ENCODE measurements around the gene XYLT2.
"Not testable (repeated sequence)": the region's sequence is repeated elsewhere in the genome, so short reads cannot be mapped to it uniquely, and the experiment has no call there.

Gene XYLT2

GRCh38 chr17:50397111-50397918 is 51.4 kb downstream of the XYLT2 start, which contains the start of gene LRRC59:
Gene LRRC59, minus strand, starts transcription at chr17:50397523. Its CDS starts 206 bp downstream, at chr17:50397317.
- DNase-seq, result peak; percentile 88

DNA sequence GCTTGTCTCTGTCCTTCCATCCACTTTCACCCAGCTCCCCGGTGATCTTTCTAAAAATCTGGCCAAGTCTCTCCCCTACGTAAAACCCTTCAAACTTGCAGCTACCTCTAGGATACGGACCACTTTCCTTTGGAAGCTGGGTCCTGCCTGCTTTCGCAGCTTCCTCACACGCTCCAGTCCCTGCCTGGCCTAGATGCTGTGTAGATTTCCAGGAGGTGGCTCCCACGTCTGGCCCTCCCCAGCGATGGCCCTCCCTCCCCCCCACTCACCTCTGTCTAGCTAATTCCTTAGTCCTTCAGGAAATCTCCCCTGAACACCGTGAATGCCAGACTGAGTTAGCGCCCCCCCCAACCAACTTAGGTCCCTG is 52.0 kb downstream of the XYLT2 start:
- DNase-seq, result no peak

DNA sequence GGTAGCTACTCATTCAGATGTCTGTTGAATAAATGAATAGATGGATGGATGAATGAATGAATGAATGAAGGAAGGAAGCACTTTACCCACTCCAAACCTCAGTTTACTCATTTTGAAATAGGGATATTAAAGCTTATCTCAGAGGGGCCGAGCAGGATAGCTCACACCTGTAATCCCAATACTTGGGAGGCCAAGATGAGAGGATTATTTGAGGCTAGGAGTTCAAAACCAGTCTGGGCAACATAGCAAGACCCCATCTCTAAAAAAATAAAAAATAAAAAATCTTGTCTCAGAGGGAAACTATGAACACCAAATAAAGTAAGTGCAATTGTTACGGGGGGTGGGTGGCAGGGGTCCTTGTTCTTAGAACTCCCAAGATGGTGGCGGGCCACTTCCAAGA is 52.7 kb downstream of the XYLT2 start:
- DNase-seq, result not testable (repeated sequence)

DNA sequence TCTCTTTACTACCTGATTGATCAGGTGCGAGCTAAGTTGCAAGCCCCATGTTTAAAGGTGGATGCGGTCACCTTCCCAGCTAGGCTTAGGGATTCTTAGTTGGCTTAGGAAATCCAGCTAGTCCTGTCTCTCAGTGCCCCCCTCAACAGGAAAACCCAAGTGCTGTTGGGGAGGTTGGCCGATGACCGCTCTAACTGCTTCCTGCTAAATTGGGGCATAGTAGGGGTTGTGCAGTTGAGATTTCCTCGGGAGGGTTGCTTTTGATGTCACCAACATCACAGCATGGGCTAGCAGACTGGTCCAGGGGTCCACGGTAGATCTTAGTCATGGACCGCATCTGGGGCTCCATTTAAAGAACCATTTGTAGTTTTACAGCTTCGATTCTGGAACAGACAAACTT is 53.7 kb downstream of the XYLT2 start:
- DNase-seq, result not testable (repeated sequence)

- DNase-seq, result not testable (repeated sequence)
Observed at GRCh38 chr17:50405351-50405750, 59.4 kb downstream of the XYLT2 start.

DNA sequence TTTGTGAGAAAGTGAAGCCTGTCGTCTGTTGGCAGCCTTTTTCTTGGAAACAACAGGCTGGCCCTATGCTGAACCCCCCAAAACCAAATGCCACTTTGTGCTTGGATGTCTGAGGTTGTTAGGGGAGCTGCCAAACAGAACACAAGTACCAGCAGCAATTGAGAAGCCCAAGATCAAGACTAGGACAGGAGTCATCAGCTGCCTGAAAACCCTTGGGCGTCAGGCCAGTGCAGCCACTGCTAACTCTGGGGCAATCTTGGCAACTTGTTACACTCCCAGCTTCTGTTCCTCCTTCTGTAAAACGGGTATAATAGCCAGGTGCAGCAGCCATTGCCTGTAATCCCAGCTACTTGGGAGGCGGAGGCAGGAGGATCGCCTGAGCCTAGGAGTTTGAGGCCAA is 60.7 kb downstream of the XYLT2 start:
- no peak for DNase-seq

GRCh38 chr17:50407921-50408320 is 62.0 kb downstream of the XYLT2 start:
- DNase-seq, result no peak
